ENCODE data around the gene TMEM258.

- TF ChIP-seq POLR2AphosphoS5 (IDR thresholded peaks at IDR 0.05; ENCODE audit: insufficient read depth in 1 of 2, low read depth in 1 of 2) (no peak), CTCF (IDR thresholded peaks at IDR 0.05) (no peak), POLR2A (IDR thresholded peaks at IDR 0.05) (no peak)
Observed at GRCh38 chr11:61765550-61766253, 26.7 kb downstream of the TMEM258 start.
